ENCODE measurements around the gene FRRS1L.
"Not testable (repeated sequence)": the region's sequence is repeated elsewhere in the genome, so short reads cannot be mapped to it uniquely, and the experiment has no call there.

FRRS1L gene

DNA sequence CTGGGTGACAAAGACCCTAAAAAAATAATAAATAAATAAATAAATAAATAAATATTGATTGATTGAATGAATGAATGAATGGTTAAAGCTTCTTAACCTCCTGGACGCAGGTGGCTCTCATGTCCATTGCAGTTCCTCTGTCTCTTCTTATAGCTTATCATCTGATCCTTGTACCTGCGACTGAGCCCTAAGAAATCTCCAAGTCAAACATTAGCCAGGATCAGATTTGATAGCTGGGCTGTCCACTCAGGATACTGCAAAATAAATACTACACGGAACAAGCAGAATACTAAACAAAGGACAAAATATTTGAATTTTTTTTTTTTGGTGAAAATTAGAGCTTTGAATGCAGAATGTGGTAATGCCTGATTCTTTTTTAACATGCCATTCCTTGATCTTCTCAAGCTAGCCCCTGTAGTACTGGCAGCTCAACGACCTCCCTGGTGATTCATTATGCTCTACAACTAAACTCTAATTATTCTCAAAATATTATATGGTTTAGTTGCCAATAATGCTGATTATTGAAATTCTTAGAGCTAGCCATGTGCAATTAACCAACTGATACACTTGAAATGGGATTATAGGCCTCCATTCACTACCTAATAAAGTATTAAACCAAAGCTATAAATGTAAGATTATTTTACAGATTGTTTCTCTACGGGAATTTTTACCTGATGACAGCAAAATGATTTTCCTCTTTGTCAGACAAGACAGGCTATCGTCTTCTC, 37.4 kb downstream of the FRRS1L start:
- no peak for DNase-seq

DNA sequence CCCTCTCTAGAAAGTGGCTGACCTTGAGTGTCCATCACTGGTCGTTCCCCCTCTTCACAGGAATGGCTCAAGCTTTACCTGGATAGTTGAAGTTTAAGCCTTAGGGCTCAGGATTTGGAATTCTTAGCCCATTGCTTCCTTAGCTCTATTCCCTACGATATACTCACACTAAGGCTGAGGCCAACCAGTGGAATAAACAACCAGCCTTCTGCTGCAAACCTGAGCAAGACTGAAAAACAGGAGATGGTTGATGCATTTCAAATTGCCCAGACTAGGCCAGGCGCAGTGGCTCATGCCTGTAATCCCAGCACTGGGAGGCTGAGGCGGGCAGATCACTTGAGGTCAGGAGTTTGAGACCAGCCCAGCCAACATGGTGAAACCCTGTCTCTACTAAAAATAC, 40.4 kb downstream of the FRRS1L start:
- not testable (repeated sequence) for DNase-seq

DNA sequence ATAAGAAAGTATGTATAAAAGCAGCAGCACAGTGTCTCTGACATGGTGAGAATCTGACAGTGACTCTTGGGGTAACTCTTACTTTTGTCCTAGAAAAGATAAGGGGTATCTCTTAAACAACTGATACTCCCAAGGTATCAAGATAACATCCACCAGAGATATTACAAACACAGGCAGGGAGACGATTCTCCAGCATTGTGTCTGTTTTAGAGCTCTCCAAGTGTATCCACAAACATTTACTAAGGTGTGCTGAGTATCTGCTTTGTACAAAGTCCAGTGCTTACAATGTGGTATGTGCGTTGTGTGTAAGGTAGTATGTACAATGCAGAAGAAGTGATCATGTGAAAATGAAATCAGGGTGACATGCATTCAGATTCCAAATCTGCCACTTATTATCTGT, 42.9 kb downstream of the FRRS1L start:
- DNase-seq, result no peak

DNA sequence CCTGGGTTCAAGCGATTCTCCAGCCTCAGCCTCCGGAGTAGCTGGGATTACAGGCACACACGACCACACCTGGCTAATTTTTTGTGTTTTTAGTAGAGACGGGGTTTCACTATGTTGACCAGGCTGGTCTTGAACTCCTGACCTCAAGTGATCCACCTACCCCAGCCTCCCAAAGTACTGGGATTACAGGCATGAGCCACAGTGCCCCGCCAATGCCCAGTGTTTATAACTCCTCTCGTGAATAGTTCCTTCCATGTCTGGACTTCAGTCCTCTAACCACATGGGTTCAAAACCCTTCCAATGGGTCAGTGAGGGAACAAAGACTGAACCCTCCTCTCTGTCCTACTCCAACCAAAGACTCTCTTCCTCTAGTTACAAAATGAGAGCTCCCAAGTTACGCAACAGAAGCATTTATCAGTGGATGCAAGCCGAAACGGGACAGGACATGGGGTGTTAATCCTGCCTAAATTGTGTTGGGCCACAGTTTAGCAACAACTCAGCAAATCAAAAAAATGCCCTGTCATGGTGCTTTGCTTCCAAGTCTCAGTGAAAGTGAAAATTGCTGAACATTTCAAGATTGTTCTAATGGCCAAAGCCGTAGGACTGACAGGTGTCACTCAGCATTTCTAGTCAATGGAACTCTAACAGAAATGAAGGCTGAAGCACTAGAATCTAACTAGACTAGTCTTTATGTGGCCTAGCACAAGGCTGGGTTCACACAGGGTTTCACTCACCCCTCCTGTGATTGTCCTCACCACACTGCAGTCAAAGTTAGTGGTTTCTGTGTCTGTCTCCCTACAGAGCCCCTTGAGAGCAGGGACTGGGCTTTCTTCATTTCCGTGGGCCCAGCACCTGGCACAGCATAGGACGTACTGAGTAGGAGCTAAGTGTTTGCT, 44.1 kb downstream of the FRRS1L start:
- no peak for DNase-seq

DNA sequence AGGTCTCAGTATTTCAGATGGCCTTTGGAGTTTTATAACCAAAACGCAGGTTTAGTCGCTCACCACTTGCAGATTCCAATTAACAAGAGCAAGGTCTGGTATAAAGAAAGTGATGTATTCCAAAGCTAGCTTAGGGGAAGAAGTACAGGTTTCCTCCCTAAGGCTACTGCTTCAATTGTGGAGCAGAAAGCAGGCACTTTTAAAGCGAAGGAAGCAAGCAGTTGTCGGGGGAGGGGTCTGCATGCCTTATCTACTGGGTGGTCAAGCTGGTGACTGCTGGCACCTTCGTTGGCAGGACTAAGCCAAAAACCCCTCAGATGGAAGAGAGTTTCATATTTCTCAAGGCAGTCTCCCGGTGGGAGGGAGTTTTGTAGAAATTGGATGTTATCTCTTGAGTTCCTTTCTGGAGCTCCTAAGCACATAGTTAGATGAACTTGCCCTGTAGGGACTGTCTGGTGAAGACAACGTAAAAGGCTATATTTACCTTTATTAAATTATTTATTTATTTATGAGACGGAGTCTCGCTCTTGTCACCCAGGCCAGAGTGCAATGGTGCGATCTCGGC, 45.7 kb downstream of the FRRS1L start:
- no peak for DNase-seq

DNA sequence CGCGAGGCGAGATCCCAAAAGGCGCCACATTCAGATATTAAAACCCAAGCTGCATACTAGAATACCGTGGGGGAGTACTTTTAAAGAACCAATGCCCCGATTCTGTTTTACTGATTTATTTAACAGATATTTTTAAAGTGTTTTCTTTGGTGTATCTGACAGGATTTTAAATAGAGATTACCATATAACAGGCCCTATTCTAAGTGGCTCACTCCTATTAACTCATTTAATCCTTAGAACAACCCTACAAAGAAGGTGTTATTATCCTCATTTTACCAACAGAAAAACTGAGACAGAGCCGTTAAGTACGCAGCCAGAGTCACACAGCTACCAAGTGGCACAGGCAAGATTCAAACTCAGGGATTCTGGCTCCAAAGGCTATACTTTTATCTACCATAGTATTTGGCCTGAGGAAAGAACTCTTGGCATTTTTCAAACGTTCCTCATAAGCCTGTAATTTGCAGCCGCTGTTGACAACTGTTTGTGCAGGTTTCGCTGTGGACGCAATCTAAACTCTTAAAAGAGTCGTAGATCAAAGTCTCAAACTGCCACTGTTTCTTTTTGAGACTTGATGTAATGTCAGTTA, 46.8 kb downstream of the FRRS1L start:
- DNase-seq, result no peak

DNA sequence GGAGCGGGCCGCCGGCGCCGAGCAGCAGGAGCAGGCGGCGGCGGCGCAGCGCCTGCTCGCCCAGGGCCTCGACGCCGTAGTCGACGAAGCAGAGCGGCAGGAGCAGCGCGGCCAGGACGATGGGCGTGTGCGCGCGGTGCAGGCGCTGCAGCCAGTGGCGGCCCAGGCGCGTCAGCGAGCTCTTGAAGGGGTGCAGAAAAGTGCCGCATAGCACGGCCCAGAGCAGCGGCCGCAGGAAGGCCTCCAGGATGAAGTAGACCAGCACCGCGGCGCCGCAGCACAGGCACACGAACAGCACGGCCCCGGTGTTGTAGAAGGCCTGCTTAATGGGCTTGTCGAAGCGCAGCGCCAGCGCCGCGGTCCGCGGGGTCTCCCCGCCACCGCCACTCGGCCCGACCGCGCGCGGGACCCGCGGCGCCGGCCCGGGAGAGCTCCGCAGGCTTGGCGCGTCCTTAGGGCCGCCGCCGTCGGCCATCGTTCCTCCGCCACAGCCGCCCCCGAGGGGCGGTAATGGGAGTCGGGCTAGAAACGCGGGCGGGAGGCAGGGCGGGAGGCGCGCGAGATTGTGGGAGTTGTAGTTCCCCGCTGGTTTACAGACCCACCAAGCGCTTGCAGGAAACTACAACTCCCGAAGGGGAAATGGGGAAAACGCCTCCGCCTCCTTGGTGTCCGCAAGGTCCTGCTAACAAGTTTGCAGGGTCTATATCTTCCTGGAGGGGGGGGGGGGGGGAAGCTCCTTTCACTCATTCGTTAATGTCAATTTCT, 47.4 kb downstream of the FRRS1L start, which contains the start of gene TMEM245:
Gene TMEM245 (minus strand): TSS at position 509 of the 765 bp plus-strand sequence. CDS start 34 bp downstream, at position 475.
- peak; percentile 96 to 99 for DNase-seq

DNA sequence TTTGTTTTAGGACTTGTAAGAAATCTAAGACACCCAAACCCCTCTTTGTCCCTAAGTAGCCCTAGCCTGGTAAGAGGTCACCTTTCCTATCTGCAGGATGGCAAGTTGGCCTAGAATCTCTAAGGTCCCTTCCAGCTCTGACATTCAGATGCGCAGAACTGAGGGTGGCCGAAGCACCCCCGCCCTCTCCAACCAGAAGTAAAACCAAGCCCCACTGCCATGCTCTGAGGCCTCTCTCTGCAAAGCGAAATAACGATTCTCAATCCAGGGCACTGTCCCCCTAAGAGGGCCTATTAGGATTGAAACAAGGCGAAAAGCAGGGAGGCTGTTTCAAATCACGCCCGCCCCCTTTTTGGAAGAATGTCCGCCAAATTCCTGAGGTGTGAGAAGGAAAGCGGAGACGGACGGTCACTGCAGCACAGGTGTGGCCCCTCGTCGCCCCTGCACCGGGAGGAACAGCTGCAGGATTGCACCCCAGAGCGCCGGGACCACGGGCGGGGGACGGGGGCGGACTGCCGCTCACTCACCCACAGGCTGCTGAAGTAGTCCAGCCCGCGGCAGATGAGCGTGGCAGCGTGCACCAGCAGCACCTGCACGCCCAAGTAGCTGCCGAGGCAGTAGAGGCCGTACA, 48.1 kb downstream of the FRRS1L start:
- DNase-seq, result no peak

DNA sequence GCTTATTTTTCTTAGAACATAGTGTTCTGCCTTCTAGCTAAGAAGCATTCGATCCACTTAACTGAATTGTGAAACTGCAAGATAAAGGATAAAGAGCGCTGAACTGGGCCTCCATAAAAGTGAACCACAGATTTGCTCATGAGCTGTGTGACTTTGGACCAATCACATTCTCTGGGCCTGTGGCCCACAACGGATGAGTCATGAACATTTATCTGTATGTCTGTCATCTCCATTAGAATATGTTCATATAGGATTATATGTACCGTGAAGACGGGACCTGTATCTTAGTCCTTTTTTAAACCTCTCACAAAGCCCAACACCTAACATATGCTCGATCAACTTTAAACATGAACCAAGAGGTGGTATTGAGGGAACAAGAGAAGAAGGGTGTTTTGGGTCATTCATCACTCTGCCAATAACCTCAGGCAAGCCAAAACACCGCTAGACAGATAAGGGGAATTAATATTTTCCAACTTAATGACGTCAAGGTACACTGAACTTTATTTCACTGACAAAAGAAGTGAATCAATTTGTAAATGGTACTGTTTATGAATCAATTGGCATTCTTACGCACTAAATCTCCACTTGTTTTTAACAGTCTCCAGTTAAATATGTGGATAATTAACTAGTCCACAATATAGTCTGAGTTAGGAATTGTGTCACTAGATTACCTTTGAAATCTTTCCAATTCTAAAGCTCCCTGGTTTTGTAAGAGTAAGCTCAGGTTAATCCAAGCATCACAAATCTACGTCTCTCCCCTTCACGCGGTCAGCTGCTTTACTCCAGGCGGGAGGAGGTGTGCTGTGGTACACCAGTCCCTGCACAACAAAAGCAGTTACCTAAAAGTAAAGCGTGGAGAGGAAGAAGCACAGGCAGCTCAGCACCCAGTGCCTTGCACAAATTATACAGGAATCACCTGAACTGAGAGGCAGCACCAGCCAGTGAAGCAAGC, 48.9 kb downstream of the FRRS1L start:
- DNase-seq, result peak; percentile 48 to 73

DNA sequence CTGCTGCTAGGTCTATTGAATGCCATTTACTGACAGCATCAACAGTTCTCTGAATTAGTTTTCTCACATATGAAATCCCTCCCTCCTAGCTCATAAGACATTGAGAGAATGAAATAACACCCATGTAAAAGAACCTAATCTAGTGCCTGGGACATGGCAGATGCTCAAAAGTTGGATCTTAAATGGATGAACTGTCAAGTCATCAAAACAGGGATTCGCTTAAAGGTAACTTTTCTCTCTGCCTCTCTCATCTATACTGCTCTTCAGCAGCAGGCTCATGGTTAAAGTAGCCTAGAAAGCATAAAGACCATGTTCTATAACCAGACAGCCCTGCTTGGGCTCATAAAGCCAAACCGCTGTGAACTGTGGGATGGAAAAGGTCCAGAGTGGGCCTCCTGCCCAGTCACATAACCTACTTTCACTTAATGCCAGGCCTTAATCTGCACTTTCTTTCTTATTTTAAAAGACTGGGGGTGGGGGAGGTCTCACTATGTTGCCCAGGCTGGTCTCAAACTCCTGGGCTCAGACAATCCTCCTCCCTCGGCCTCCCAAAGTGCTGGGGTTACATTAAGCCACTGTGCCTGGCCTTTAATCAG, 51.0 kb downstream of the FRRS1L start:
- no peak for DNase-seq

DNA sequence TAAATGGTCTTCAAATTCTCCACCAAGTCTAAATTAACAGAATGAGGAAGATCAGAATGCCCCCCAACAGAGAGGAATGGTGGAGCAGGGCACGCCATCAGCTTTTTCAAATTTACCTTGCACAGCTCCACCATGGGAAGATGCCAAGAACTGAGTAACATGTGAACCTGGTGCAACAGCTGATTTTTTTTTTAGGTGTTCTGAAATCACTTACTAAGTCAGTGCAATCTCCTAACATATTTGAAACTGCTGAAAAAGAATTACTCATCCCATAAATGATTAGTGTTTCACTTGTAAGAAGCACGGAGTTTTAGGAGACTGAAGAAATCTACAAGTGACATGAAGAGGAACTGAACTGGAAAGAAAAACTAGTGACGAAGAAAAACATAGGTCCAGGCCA, 52.4 kb downstream of the FRRS1L start:
- DNase-seq, result no peak

DNA sequence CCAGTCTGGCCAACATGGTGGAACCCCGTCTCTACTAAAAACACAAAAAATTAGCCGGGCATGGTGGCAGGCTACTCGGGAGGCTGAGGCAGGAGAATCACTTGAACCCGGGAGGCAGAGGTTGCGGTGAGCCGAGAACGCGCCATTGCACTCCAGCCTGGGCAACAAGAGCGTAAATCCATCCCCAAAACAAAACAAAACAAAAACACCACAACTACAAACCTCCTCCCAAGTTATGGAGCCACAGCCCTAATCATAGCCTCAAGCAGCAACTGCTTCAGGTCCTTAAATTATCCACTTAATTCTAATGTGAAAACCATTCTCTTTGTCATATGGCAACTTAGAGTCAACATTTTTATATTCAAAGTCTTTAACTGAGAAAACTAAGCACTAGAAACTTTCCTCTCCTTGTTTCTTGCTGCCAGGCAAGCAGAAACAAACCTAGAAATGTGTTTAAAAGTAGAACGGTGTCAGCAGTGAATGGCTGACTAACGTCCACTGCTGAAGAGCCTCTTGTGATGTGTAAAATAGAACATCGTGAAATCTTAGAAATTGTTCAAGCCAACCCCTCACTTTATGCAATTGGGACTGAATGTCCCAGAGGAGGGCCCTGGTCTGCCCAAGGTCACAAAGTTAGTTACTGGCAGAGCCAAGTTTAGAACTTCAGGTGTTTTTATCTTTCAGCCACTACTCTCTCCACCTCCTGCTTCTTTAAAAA, 53.0 kb downstream of the FRRS1L start:
- DNase-seq, result no peak

DNA sequence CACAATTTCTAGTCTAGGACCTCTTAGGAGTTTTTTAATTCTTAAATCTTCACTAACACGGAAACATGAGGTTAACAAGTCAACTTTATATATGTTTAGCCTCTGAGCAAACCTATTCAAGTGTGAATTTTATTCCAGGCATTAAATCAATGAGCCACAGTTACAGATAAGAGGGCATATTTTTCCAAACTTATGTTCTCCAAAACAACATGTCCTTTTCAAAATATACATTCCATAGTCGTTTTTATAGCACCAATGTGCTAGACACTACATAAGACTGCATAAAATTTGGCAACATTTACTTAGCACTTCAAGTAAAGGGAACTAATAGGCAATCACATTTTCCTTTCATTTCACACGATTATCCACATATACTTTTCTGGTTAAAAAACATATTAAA, 53.8 kb downstream of the FRRS1L start:
- DNase-seq, result no peak

DNA sequence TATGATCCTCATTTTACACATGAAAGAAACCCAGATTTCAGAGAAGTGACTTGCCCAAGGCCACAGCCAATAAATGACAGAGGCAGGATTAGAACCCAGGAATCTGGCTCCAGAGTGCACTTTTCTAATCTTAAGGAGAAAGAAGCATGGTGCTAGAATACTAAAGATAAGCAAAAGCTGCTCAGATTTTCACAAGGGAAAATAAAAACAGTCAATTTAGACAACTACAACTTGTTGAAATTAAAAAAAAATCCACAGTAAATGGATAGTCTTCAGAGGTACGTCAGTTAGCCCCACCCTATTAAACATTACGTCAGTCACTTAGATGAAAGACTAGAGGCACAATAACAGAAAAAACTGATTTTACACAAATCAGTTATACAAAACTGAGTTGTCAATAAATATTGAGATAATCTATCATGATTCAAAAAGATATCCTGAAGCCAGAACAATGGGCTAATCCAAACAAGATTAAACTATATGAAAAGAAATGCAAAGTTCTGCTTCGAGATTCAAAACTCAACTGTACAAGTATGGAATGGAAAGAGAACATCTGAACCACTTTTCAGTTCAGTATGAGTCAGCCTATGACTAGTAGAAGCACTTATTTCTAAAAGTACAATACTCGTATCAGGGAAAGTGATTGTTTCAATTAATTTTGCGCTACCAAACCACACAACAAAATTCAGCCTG, 56.6 kb downstream of the FRRS1L start:
- DNase-seq, result peak; percentile 77 to 97

DNA sequence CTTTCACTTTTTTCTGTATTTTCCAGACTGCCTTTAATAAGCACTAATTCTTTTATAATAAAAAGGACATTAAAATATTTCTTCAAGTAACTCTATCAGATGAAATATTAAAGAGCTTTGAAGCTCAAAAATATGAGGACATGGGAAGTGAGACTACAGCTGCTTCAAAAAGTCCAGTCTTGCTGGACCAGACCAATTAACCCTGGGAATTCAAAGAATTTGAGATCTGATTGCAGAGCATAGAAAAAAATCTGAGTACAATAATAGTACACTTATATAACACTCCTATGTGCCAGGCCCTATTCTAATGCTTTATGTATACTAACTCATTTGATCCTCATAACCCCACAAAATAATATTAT, 57.1 kb downstream of the FRRS1L start:
- peak in 1 of 2 experiments; percentile 83 for DNase-seq

DNA sequence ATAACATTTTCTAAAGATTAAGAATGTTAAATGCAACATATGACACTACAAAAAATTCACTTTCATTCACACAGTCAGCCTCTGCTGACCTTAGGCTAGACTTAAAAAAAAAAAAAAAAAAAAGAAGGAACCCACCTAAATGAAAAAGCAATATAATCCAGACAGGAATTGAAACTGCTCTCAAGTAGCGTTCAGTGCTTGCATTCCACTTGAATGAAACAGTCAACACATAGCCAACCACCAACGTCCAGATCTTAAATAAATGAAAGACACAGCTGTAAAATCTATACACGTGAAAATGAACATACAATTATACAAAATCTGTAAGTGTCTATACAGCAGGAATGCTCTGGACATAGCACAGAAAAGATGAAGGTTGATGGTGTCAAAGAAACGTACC, 58.7 kb downstream of the FRRS1L start:
- DNase-seq, result peak; percentile 47 to 73

DNA sequence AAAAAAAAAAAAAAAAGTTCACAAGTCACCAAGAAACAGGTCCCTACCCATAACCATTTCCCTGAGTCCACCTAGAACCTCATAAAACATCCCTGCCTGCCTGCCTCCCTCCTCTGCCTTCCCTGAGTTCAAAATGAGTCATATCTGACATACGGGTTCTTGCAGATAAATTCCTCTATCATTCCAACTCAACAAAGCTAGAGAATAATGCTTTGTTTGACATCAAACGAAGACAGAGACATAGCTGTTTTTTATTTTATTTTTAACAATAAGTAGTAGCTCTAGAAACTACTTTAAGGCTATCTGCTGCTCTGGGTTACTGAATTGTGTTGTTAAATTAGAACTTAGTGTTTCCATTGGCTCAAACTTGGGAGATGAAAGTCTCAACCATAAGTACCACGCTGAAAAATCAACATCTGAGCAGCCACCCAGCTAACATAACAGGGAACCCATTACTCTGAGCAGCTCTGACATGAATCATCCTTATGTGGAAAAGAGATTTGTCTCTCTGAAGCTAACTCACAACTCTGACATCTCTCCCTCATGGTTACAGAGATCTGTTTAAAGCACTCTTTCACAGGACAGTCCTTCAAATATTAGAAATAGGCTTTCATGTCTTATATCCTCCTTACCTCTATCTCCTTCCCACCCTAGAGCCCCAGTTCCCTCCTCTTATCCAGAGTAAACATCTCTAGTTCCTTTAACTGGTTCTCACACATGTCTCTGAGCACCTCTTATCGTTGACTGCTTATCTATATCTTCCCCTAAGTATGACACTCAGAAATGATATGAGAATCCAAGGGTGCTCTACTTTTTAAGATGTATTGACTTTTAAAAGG, 59.4 kb downstream of the FRRS1L start:
- DNase-seq, result peak; percentile 53 to 86

DNA sequence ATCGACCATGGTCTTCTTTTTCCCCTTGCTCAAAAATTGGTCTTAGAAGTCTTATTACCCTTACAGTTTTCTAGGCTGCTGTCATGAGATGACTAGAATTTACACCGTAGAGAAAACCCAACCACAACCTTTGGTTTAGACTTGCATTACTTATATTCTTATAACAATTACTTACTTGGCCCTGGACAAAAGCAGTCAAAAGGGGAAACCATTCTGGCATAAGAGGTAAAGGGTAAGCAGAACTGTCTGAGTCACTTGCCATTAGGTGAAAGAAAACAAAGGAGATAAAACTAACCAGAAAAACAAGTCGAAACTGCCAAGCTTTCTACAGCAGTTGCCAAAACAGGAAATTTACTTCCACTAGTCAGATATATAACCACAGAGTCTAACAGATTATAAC, 65.2 kb downstream of the FRRS1L start:
- DNase-seq, result no peak

Measured in SW 1271 (cell line).